Stomach (tissue), 4 donors: ENCODE results near the gene E4F1.

Experiments
- CTCF ChIP-seq, 7 experiments: fragments of 450-650 bp in 4 of 7; fragments of 200-600 bp in 3 of 7; sonication (generic) in 3 of 7; IDR thresholded peaks; one replicate each; pipeline ENCODE4 v1.5.1; 2016 to 2019; ENCODE audit warnings: antibody characterized with exemption in 7 of 7, control low read depth in 2 of 7, mild to moderate bottlenecking in 1 of 7
- POLR2A ChIP-seq, 4 donors: fragments of 450-650 bp; IDR thresholded peaks; one replicate each; pipeline ENCODE4 v1.6.1; 2016; ENCODE audit warnings: antibody characterized with exemption in 4 of 4, control low read depth in 2 of 4, mild to moderate bottlenecking in 1 of 4, moderate library complexity in 1 of 4
- POLR2AphosphoS5 ChIP-seq, 3 donors: sonication (generic); formaldehyde crosslinking; IDR thresholded peaks; one replicate each; pipeline ENCODE4 v1.6.1; 2016; ENCODE audit warnings: antibody characterized with exemption in 3 of 3

- TF ChIP-seq POLR2AphosphoS5 (IDR thresholded peaks at IDR 0.05) = no peak
- TF ChIP-seq CTCF (IDR thresholded peaks at IDR 0.05) = no peak
- TF ChIP-seq POLR2A (IDR thresholded peaks at IDR 0.05) = no peak
Observed at GRCh38 chr16:2179576-2179975, 43.8 kb upstream of the E4F1 start.
